ENCODE results near the gene MDFI.

DNA sequence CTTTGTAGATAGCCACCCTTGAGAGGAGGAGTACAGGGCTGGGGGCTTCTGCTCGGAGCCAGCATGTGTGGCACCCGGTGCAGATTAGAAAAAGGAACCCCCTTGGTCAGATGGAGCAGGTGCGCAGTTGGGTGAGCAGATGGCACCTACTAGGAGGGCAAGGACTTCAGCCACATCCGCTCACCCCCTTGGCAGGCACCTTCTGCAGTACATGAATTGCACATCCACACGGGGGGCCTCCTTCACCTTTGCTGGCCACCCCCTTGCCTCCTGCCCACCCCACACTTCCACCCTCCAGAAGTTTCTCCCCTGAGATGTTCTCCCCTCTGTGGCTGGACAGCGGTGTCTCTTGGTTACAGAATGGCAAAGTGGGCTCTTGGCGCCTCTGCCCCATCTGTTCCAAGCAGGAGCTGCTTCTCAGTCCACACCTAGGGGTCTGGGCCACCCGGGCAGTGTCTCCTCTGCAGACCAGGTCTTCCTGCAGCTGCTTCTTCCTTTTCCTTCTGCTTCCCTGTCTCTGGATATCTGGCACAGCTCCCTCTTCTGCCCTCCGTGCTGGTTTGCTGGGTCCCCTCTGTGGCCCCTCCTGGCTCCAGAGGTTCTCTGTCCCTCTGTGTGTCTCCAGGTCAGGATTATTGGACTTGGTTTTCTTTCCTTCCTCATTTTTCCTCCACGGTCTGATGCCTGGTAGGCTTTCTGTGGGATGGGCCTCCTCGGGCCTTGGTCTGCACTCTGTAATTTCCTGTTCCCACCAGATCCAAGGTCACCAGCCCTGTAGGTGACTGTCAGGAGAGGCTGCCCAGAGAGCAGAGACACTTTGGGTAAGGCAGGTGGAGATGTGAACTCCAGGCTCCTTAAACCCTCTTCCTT lies 4.1 kb downstream of the MDFI start:
- TF ChIP-seq, protein P1, sequence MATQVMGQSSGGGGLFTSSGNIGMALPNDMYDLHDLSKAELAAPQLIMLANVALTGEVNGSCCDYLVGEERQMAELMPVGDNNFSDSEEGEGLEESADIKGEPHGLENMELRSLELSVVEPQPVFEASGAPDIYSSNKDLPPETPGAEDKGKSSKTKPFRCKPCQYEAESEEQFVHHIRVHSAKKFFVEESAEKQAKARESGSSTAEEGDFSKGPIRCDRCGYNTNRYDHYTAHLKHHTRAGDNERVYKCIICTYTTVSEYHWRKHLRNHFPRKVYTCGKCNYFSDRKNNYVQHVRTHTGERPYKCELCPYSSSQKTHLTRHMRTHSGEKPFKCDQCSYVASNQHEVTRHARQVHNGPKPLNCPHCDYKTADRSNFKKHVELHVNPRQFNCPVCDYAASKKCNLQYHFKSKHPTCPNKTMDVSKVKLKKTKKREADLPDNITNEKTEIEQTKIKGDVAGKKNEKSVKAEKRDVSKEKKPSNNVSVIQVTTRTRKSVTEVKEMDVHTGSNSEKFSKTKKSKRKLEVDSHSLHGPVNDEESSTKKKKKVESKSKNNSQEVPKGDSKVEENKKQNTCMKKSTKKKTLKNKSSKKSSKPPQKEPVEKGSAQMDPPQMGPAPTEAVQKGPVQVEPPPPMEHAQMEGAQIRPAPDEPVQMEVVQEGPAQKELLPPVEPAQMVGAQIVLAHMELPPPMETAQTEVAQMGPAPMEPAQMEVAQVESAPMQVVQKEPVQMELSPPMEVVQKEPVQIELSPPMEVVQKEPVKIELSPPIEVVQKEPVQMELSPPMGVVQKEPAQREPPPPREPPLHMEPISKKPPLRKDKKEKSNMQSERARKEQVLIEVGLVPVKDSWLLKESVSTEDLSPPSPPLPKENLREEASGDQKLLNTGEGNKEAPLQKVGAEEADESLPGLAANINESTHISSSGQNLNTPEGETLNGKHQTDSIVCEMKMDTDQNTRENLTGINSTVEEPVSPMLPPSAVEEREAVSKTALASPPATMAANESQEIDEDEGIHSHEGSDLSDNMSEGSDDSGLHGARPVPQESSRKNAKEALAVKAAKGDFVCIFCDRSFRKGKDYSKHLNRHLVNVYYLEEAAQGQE (IDR thresholded peaks at IDR 0.05; ENCODE audit: unreplicated experiment), result no peak
- TF ChIP-seq, protein P2, sequence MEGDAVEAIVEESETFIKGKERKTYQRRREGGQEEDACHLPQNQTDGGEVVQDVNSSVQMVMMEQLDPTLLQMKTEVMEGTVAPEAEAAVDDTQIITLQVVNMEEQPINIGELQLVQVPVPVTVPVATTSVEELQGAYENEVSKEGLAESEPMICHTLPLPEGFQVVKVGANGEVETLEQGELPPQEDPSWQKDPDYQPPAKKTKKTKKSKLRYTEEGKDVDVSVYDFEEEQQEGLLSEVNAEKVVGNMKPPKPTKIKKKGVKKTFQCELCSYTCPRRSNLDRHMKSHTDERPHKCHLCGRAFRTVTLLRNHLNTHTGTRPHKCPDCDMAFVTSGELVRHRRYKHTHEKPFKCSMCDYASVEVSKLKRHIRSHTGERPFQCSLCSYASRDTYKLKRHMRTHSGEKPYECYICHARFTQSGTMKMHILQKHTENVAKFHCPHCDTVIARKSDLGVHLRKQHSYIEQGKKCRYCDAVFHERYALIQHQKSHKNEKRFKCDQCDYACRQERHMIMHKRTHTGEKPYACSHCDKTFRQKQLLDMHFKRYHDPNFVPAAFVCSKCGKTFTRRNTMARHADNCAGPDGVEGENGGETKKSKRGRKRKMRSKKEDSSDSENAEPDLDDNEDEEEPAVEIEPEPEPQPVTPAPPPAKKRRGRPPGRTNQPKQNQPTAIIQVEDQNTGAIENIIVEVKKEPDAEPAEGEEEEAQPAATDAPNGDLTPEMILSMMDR (conservative IDR thresholded peaks at IDR 0.05; ENCODE audit: low read depth in 2 of 2), result no peak
- TF ChIP-seq POLR2AphosphoS5 (IDR thresholded peaks at IDR 0.05; ENCODE audit: low read depth), result no peak
- TF ChIP-seq ZNF331 (CRISPR knock-in tag; IDR thresholded peaks at IDR 0.05; ENCODE audit: low read depth), result no peak
- no peak for TF ChIP-seq EZH2phosphoT487 (IDR thresholded peaks at IDR 0.05; ENCODE audit: unreplicated experiment)
- TF ChIP-seq CREB1 (CRISPR knock-in tag; IDR thresholded peaks at IDR 0.05; ENCODE audit: low read depth), result no peak
- TF ChIP-seq EZH2 (IDR thresholded peaks at IDR 0.05; ENCODE audit: low read depth, unreplicated experiment), result no peak
- TF ChIP-seq, protein P3, sequence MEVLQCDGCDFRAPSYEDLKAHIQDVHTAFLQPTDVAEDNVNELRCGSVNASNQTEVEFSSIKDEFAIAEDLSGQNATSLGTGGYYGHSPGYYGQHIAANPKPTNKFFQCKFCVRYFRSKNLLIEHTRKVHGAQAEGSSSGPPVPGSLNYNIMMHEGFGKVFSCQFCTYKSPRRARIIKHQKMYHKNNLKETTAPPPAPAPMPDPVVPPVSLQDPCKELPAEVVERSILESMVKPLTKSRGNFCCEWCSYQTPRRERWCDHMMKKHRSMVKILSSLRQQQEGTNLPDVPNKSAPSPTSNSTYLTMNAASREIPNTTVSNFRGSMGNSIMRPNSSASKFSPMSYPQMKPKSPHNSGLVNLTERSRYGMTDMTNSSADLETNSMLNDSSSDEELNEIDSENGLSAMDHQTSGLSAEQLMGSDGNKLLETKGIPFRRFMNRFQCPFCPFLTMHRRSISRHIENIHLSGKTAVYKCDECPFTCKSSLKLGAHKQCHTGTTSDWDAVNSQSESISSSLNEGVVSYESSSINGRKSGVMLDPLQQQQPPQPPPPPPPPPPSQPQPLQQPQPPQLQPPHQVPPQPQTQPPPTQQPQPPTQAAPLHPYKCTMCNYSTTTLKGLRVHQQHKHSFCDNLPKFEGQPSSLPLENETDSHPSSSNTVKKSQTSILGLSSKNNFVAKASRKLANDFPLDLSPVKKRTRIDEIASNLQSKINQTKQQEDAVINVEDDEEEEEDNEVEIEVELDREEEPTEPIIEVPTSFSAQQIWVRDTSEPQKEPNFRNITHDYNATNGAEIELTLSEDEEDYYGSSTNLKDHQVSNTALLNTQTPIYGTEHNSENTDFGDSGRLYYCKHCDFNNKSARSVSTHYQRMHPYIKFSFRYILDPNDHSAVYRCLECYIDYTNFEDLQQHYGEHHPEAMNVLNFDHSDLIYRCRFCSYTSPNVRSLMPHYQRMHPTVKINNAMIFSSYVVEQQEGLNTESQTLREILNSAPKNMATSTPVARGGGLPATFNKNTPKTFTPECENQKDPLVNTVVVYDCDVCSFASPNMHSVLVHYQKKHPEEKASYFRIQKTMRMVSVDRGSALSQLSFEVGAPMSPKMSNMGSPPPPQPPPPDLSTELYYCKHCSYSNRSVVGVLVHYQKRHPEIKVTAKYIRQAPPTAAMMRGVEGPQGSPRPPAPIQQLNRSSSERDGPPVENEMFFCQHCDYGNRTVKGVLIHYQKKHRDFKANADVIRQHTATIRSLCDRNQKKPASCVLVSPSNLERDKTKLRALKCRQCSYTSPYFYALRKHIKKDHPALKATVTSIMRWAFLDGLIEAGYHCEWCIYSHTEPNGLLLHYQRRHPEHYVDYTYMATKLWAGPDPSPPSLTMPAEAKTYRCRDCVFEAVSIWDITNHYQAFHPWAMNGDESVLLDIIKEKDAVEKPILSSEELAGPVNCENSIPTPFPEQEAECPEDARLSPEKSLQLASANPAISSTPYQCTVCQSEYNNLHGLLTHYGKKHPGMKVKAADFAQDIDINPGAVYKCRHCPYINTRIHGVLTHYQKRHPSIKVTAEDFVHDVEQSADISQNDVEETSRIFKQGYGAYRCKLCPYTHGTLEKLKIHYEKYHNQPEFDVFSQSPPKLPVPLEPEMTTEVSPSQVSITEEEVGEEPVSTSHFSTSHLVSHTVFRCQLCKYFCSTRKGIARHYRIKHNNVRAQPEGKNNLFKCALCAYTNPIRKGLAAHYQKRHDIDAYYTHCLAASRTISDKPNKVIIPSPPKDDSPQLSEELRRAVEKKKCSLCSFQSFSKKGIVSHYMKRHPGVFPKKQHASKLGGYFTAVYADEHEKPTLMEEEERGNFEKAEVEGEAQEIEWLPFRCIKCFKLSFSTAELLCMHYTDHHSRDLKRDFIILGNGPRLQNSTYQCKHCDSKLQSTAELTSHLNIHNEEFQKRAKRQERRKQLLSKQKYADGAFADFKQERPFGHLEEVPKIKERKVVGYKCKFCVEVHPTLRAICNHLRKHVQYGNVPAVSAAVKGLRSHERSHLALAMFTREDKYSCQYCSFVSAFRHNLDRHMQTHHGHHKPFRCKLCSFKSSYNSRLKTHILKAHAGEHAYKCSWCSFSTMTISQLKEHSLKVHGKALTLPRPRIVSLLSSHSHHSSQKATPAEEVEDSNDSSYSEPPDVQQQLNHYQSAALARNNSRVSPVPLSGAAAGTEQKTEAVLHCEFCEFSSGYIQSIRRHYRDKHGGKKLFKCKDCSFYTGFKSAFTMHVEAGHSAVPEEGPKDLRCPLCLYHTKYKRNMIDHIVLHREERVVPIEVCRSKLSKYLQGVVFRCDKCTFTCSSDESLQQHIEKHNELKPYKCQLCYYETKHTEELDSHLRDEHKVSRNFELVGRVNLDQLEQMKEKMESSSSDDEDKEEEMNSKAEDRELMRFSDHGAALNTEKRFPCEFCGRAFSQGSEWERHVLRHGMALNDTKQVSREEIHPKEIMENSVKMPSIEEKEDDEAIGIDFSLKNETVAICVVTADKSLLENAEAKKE (CRISPR knock-in tag; IDR thresholded peaks at IDR 0.05), result no peak
- TF ChIP-seq, protein P4, sequence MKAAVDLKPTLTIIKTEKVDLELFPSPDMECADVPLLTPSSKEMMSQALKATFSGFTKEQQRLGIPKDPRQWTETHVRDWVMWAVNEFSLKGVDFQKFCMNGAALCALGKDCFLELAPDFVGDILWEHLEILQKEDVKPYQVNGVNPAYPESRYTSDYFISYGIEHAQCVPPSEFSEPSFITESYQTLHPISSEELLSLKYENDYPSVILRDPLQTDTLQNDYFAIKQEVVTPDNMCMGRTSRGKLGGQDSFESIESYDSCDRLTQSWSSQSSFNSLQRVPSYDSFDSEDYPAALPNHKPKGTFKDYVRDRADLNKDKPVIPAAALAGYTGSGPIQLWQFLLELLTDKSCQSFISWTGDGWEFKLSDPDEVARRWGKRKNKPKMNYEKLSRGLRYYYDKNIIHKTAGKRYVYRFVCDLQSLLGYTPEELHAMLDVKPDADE (IDR thresholded peaks at IDR 0.05), result no peak
- TF ChIP-seq NANOG (IDR thresholded peaks at IDR 0.05; ENCODE audit: borderline replicate concordance), result no peak
- no peak for TF ChIP-seq STAT1 (IDR thresholded peaks at IDR 0.05; ENCODE audit: unreplicated experiment)
- TF ChIP-seq JUNB (IDR thresholded peaks at IDR 0.05; ENCODE audit: unreplicated experiment), result no peak
